Measurements from ENCODE around the gene PRAMEF13.
"Not testable (repeated sequence)": the region's sequence is repeated elsewhere in the genome, so short reads cannot be mapped to it uniquely, and the experiment has no call there.

The PRAMEF13 gene

GRCh38 chr1:13165531-13165930, 35.7 kb downstream of the PRAMEF13 start, which contains the start of gene HNRNPCL4:
Gene HNRNPCL4, minus strand, starts transcription at chr1:13165631. Its CDS starts 164 bp downstream, at chr1:13165467.
- not testable (repeated sequence) for DNase-seq

- not testable (repeated sequence) for DNase-seq
These were observed 45.3 kb downstream of the PRAMEF13 start, which contains the start of gene PRAMEF26 for GRCh38 chr1:13155909-13156308. Gene PRAMEF26, minus strand, starts transcription at chr1:13156009. Its CDS starts 2,914 bp downstream, at chr1:13153095.

Data from NCI-H2081 (cell line).